WI38 (cell line): ENCODE data around the gene GPR157.

Source experiments
- H3K4me3 ChIP-seq: 2 replicates; pipeline ENCODE4 v1.5.1; 2011; ENCODE audit warnings: low read depth, mild to moderate bottlenecking, control low read depth, low read length
- TF ChIP-seq, protein P1 (sequence below): IDR thresholded peaks from 2 replicates; pipeline ENCODE4 v1.5.1; 2012; ENCODE audit warnings: low read depth, mild to moderate bottlenecking, control low read depth, low read length

GPR157 gene

DNA sequence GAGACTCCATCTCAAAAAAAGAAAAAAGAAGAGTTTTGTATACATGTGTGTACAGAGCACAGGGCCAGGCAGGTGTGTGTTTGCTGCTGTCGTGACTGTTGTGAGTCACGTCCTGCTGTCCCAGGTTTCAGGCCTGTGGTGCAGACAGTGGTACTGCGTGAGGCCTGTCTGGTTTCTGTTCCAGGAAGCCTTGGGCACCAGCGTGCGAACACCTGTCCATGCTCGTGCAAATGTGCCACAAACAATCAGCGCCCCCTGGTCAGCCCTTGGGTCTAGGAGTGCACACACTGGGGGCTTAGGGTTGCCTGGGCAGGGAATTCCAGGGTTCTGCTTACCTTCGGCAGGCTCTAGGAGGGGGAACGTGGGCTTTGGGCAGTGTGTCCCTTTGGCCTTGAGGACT lies 16.9 kb downstream of the GPR157 start:
- TF ChIP-seq, protein P1, sequence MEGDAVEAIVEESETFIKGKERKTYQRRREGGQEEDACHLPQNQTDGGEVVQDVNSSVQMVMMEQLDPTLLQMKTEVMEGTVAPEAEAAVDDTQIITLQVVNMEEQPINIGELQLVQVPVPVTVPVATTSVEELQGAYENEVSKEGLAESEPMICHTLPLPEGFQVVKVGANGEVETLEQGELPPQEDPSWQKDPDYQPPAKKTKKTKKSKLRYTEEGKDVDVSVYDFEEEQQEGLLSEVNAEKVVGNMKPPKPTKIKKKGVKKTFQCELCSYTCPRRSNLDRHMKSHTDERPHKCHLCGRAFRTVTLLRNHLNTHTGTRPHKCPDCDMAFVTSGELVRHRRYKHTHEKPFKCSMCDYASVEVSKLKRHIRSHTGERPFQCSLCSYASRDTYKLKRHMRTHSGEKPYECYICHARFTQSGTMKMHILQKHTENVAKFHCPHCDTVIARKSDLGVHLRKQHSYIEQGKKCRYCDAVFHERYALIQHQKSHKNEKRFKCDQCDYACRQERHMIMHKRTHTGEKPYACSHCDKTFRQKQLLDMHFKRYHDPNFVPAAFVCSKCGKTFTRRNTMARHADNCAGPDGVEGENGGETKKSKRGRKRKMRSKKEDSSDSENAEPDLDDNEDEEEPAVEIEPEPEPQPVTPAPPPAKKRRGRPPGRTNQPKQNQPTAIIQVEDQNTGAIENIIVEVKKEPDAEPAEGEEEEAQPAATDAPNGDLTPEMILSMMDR: no peak
- no peak overlapping the region for H3K4me3 ChIP-seq

DNA sequence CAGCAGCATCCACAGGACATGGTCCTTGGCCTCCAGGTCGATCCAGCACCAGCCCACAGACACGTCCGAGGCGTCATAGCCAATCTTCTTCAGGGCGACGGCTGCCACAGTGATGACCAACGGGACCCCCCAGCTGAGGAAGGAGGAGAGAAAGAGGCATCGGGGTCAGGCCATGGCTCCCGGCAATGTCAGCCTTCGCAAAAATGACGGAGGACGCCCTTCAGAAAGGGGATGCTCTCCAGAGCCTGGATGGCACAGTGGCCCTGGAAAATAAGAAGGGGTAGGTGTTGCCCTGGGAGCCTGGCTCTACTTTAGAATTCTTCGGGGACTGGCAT lies 17.6 kb downstream of the GPR157 start:
- no peak overlapping the region for H3K4me3 ChIP-seq
- TF ChIP-seq, protein P1: no peak

DNA sequence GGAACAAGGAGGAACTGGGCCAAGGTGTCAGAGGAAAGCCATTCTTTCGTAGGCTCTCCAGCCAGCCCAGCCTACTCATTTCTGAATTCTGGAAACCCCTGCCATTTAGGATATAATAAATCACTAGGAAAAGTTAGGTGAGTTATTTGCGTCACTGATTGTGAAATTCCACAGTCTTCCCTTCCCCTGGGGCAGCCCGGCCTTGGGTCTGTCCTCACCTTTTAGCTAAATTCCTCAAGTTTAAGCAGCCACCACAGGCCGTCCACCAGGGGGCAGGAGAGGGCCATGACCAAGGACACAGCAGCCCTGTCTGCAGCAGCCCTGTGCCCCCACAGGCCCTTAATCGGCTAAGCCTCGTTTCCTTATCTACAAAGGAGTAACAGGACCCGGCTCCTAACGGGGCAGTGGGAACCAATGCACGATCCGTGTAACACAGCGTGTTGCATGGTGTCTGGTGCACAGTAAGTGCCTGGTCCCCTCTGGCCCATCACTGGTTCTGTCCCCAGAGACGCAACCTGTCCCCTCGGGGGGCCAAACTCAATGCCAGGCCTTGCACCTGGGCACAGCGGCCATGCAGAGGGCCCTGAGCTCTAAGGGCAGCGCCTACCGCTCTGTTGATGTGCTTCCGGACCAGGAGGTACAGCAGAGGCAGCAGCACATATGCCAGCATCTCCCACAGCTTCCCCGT lies 18.1 kb downstream of the GPR157 start:
- H3K4me3 ChIP-seq: no peak overlapping the region
- TF ChIP-seq, protein P1: peak; percentile 84

DNA sequence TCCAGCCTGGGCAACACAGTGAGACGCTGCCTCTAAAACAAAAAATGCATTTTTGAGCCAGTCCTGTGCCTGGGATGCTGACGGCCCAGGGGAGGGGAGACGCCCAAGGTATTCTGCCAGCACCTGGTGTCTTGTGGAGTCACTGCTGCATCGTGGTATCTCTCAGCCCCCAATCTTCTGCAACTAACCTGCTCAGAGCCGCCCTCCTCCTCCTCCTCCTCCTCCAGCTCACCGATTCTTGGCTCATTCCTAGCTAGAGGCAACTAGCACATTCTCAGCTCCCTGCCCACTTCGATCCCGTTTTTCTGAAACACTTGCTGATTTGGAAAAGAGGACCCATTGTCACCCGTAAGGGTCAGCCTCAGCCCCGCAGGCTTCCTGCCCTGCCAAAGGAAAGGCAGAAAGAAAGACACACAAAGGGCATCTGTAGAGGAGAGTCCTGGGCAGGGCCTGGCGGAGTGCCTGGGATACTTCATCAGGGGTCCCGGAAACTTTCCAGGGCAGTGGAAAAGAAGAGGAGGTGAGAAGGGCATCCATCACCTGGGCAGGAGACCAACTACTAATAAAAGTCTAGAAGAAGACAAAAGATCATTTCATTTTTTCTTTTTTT lies 20.7 kb downstream of the GPR157 start:
- TF ChIP-seq, protein P1: no peak
- H3K4me3 ChIP-seq: no peak overlapping the region

DNA sequence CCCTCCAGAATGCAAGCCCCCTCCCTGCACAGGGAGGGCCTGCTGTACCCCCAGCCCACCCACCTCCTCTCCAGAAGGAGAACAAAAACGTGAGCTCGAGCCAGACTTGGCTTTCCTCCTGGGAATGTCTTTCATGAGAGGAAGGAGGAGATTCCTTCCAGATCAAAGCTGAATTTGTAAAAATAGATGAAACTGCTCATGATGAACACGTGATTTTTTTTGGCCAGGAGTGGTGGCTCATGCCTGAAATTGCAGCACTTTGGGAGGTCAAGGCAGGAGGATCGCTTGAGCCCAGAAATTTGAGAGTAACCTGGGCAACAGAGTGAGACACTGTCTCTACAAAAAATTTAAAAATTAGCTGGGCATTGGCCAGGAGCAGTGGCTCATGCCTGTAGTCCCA lies 21.8 kb downstream of the GPR157 start:
- TF ChIP-seq, protein P1: no peak
- no peak overlapping the region for H3K4me3 ChIP-seq

DNA sequence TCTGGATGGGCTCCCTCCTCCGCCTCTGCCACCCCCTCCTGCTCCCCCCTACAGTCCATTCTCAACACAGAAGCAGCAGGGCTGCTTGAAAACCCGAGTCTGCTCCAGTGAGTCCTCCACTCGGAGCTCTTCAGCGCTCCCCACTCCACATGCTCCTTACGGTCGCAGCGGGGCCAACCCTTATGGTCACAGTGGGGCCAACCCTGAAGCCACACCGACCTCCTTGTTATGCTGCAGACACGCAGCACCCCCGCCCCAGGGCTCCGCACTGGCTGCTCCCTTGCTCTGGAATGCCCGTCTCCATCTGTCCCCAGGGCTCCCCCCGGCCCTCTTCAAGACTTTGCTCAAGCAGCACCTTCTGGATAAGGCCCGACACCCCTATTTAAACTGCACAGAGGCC lies 22.6 kb downstream of the GPR157 start:
- TF ChIP-seq, protein P1: no peak
- no peak overlapping the region for H3K4me3 ChIP-seq

DNA sequence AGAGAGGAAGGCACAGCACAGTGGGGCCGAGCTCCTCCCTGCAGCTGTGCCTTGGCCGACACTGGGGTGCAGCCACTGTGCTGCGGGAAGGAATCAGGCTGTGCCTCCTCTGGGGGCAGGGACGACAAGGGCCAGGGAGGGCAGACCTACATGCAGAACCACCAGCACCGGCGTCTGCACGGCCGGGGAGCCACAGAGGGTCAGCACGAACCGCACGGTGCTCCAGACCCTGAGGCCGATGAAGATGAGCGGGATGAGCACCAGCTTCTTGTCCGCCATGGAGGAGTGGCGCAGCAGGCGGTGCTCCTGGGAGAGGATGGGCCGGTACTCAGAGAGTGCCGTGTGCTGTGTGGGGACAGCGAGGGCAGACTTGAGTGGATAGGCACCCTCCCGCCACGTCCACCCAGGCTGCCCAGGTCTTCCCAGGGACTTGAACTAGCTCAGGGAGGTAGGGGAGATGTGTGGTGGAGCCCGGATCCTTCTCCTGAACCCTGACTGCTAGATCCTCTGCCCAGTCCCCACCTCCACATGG lies 23.5 kb downstream of the GPR157 start:
- H3K4me3 ChIP-seq: no peak overlapping the region
- TF ChIP-seq, protein P1: no peak
